Keratinocyte (primary cell): ENCODE data around the gene KAT5.
"Not testable (repeated sequence)": the region's sequence is repeated elsewhere in the genome, so short reads cannot be mapped to it uniquely, and the experiment has no call there.

Source experiments
- CTCF ChIP-seq, 3 experiments: IDR thresholded peaks in 1 of 3; conservative IDR thresholded peaks in 1 of 3; optimal IDR thresholded peaks in 1 of 3; 2 replicates in 2 of 3; 3 replicates in 1 of 3; pipeline versions ENCODE3 to v1.5.1; 2011; ENCODE audit warnings: low read length in 3 of 3, mild to moderate bottlenecking in 3 of 3, moderate library complexity in 2 of 3, control low read depth in 1 of 3, inconsistent platforms in 1 of 3; ENCODE audit not compliant: insufficient read depth in 2 of 3; ENCODE audit errors: extremely low read depth in 1 of 3
- EZH2 ChIP-seq: IDR thresholded peaks from one replicate; pipeline ENCODE4 v1.6.1; 2012; ENCODE audit warnings: inconsistent platforms, mild to moderate bottlenecking, low read length, moderate library complexity

GRCh38 chr11:65707002-65707401, 5.0 kb upstream of the KAT5 start:
- TF ChIP-seq CTCF (optimal IDR thresholded peaks at IDR 0.05 in 1 of 3, IDR thresholded peaks at IDR 0.05 in 1 of 3, conservative IDR thresholded peaks at IDR 0.05 in 1 of 3; ENCODE audit: extremely low read depth in 1 of 3, insufficient read depth in 2 of 3, low read length in 3 of 3); EZH2: not testable (repeated sequence)
